ENCODE measurements around the gene MUC4.
"Not testable (repeated sequence)": the region's sequence is repeated elsewhere in the genome, so short reads cannot be mapped to it uniquely, and the experiment has no call there.

Gene MUC4

GRCh38 chr3:195751560-195751959 is 60.2 kb downstream of the MUC4 start:
- peaks cover 10% of the 10 kb centered on the region for H3K27me3 ChIP-seq (ENCODE audit: control insufficient read depth, insufficient read depth, low read length)
- no peak overlapping the region for H3K9ac ChIP-seq (ENCODE audit: low read depth, low read length)
- no peaks in the 10 kb centered on the region; the same call in 1 of the 2 replicates for H3K4me1 ChIP-seq (ENCODE audit: control insufficient read depth, insufficient read depth, low read length)
- no peak overlapping the region for H3K27ac ChIP-seq (ENCODE audit: low read depth, low read length)
- H3K9me3 ChIP-seq (ENCODE audit: control insufficient read depth, insufficient read depth, low read length): no peaks in the 10 kb centered on the region
- no peaks in the 10 kb centered on the region for H3K36me3 ChIP-seq (ENCODE audit: control insufficient read depth, insufficient read depth, low read length)
- H3K4me3 ChIP-seq (ENCODE audit: low read depth, low read length): no peak overlapping the region

GRCh38 chr3:195750797-195751520 is 60.8 kb downstream of the MUC4 start:
- H3K27ac ChIP-seq (ENCODE audit: low read depth, low read length): no peak overlapping the region

GRCh38 chr3:195749101-195749500 is 62.6 kb downstream of the MUC4 start:
- not testable (repeated sequence) for H3K27me3 ChIP-seq (ENCODE audit: control insufficient read depth, insufficient read depth, low read length); H3K9ac ChIP-seq (ENCODE audit: low read depth, low read length); H3K4me1 ChIP-seq (ENCODE audit: control insufficient read depth, insufficient read depth, low read length); H3K36me3 ChIP-seq (ENCODE audit: control insufficient read depth, insufficient read depth, low read length); H3K9me3 ChIP-seq (ENCODE audit: control insufficient read depth, insufficient read depth, low read length); H3K4me3 ChIP-seq (ENCODE audit: low read depth, low read length); H3K27ac ChIP-seq (ENCODE audit: low read depth, low read length)

More at GRCh38 chr3:195750797-195751520, 60.8 kb downstream of the MUC4 start:
- Histone ChIP-seq H3K36me3 (ENCODE audit: control insufficient read depth, insufficient read depth, low read length) (no peaks in the 10 kb centered on the region), H3K4me1 (ENCODE audit: control insufficient read depth, insufficient read depth, low read length) (no peaks in the 10 kb centered on the region; the same call in 1 of the 2 replicates), H3K4me3 (ENCODE audit: low read depth, low read length) (no peak overlapping the region), H3K27me3 (ENCODE audit: control insufficient read depth, insufficient read depth, low read length) (peaks cover 10% of the 10 kb centered on the region), H3K9ac (ENCODE audit: low read depth, low read length) (no peak overlapping the region), H3K9me3 (ENCODE audit: control insufficient read depth, insufficient read depth, low read length) (no peaks in the 10 kb centered on the region)

GRCh38 chr3:195748661-195749060 is 63.1 kb downstream of the MUC4 start:
- Histone ChIP-seq H3K9ac (ENCODE audit: low read depth, low read length) (no peak overlapping the region), H3K27ac (ENCODE audit: low read depth, low read length) (no peak overlapping the region), H3K4me3 (ENCODE audit: low read depth, low read length) (no peak overlapping the region)

GRCh38 chr3:195746751-195747150 is 65.0 kb downstream of the MUC4 start:
- Histone ChIP-seq H3K36me3 (ENCODE audit: control insufficient read depth, insufficient read depth, low read length) (no peaks in the 10 kb centered on the region), H3K9me3 (ENCODE audit: control insufficient read depth, insufficient read depth, low read length) (no peaks in the 10 kb centered on the region), H3K27me3 (ENCODE audit: control insufficient read depth, insufficient read depth, low read length) (peaks cover 10% of the 10 kb centered on the region), H3K4me1 (ENCODE audit: control insufficient read depth, insufficient read depth, low read length) (no peaks in the 10 kb centered on the region), H3K4me3 (ENCODE audit: low read depth, low read length) (no peak overlapping the region), H3K27ac (ENCODE audit: low read depth, low read length) (no peak overlapping the region), H3K9ac (ENCODE audit: low read depth, low read length) (no peak overlapping the region)

More at GRCh38 chr3:195748661-195749060, 63.1 kb downstream of the MUC4 start:
- Histone ChIP-seq H3K9me3 (ENCODE audit: control insufficient read depth, insufficient read depth, low read length) (no peaks in the 10 kb centered on the region), H3K4me1 (ENCODE audit: control insufficient read depth, insufficient read depth, low read length) (no peaks in the 10 kb centered on the region), H3K36me3 (ENCODE audit: control insufficient read depth, insufficient read depth, low read length) (no peaks in the 10 kb centered on the region), H3K27me3 (ENCODE audit: control insufficient read depth, insufficient read depth, low read length) (peaks cover 10% of the 10 kb centered on the region)

- Histone ChIP-seq H3K36me3 (ENCODE audit: control insufficient read depth, insufficient read depth, low read length) (no peaks in the 10 kb centered on the region), H3K4me3 (ENCODE audit: low read depth, low read length) (no peak overlapping the region), H3K27me3 (ENCODE audit: control insufficient read depth, insufficient read depth, low read length) (peaks cover 10% of the 10 kb centered on the region), H3K9ac (ENCODE audit: low read depth, low read length) (no peak overlapping the region), H3K27ac (ENCODE audit: low read depth, low read length) (no peak overlapping the region), H3K9me3 (ENCODE audit: control insufficient read depth, insufficient read depth, low read length) (no peaks in the 10 kb centered on the region), H3K4me1 (ENCODE audit: control insufficient read depth, insufficient read depth, low read length) (no peaks in the 10 kb centered on the region)
These were observed 65.4 kb downstream of the MUC4 start for GRCh38 chr3:195746346-195746745.

- no peaks in the 10 kb centered on the region for H3K4me1 ChIP-seq (ENCODE audit: control insufficient read depth, insufficient read depth, low read length)
- H3K4me3 ChIP-seq (ENCODE audit: low read depth, low read length): no peak overlapping the region
- H3K9me3 ChIP-seq (ENCODE audit: control insufficient read depth, insufficient read depth, low read length): no peaks in the 10 kb centered on the region
- peaks cover 10% of the 10 kb centered on the region for H3K27me3 ChIP-seq (ENCODE audit: control insufficient read depth, insufficient read depth, low read length)
- no peaks in the 10 kb centered on the region for H3K36me3 ChIP-seq (ENCODE audit: control insufficient read depth, insufficient read depth, low read length)
- no peak overlapping the region for H3K27ac ChIP-seq (ENCODE audit: low read depth, low read length)
- no peak overlapping the region for H3K9ac ChIP-seq (ENCODE audit: low read depth, low read length)
These were observed 67.3 kb downstream of the MUC4 start for GRCh38 chr3:195744437-195744836.

- Histone ChIP-seq H3K9ac (ENCODE audit: low read depth, low read length) (no peak overlapping the region), H3K36me3 (ENCODE audit: control insufficient read depth, insufficient read depth, low read length) (no peaks in the 10 kb centered on the region), H3K4me3 (ENCODE audit: low read depth, low read length) (no peak overlapping the region), H3K27ac (ENCODE audit: low read depth, low read length) (no peak overlapping the region), H3K4me1 (ENCODE audit: control insufficient read depth, insufficient read depth, low read length) (no peaks in the 10 kb centered on the region), H3K9me3 (ENCODE audit: control insufficient read depth, insufficient read depth, low read length) (no peaks in the 10 kb centered on the region), H3K27me3 (ENCODE audit: control insufficient read depth, insufficient read depth, low read length) (no peaks in the 10 kb centered on the region)
These were observed 72.1 kb downstream of the MUC4 start for GRCh38 chr3:195739561-195740111.

GRCh38 chr3:195738274-195739044 is 73.3 kb downstream of the MUC4 start:
- Histone ChIP-seq H3K27ac (ENCODE audit: low read depth, low read length) (no peak overlapping the region), H3K9ac (ENCODE audit: low read depth, low read length) (no peak overlapping the region), H3K9me3 (ENCODE audit: control insufficient read depth, insufficient read depth, low read length) (no peaks in the 10 kb centered on the region), H3K4me1 (ENCODE audit: control insufficient read depth, insufficient read depth, low read length) (no peaks in the 10 kb centered on the region), H3K27me3 (ENCODE audit: control insufficient read depth, insufficient read depth, low read length) (no peaks in the 10 kb centered on the region), H3K36me3 (ENCODE audit: control insufficient read depth, insufficient read depth, low read length) (no peaks in the 10 kb centered on the region), H3K4me3 (ENCODE audit: low read depth, low read length) (no peak overlapping the region)

- H3K27me3 ChIP-seq (ENCODE audit: control insufficient read depth, insufficient read depth, low read length); H3K9ac ChIP-seq (ENCODE audit: low read depth, low read length); H3K9me3 ChIP-seq (ENCODE audit: control insufficient read depth, insufficient read depth, low read length); H3K4me1 ChIP-seq (ENCODE audit: control insufficient read depth, insufficient read depth, low read length); H3K4me3 ChIP-seq (ENCODE audit: low read depth, low read length); H3K27ac ChIP-seq (ENCODE audit: low read depth, low read length); H3K36me3 ChIP-seq (ENCODE audit: control insufficient read depth, insufficient read depth, low read length): not testable (repeated sequence)
These were observed 73.9 kb downstream of the MUC4 start for GRCh38 chr3:195737782-195738181.

GRCh38 chr3:195736866-195737490 is 74.8 kb downstream of the MUC4 start:
- Histone ChIP-seq H3K9ac (ENCODE audit: low read depth, low read length) (no peak overlapping the region), H3K9me3 (ENCODE audit: control insufficient read depth, insufficient read depth, low read length) (no peaks in the 10 kb centered on the region), H3K27me3 (ENCODE audit: control insufficient read depth, insufficient read depth, low read length) (no peaks in the 10 kb centered on the region), H3K27ac (ENCODE audit: low read depth, low read length) (no peak overlapping the region), H3K4me1 (ENCODE audit: control insufficient read depth, insufficient read depth, low read length) (no peaks in the 10 kb centered on the region), H3K4me3 (ENCODE audit: low read depth, low read length) (no peak overlapping the region), H3K36me3 (ENCODE audit: control insufficient read depth, insufficient read depth, low read length) (no peaks in the 10 kb centered on the region)
